Measurements from ENCODE around the gene NHS.

- TF ChIP-seq EZH2phosphoT487 (IDR thresholded peaks at IDR 0.05; ENCODE audit: borderline replicate concordance, low read length): no peak
- no peak for TF ChIP-seq CTCF (IDR thresholded peaks at IDR 0.05; ENCODE audit: low read depth, low read length, poor library complexity, severe bottlenecking)
Measured at GRCh38 chrX:17719711-17720110, 344.7 kb downstream of the NHS start.

Data from DOHH2 (cell line).